Fibroblast of the aortic adventitia (primary cell): ENCODE data around the gene NTRK3. TPM values are rescaled to one million over a fixed set of nuclear protein-coding genes. Genes with fewer than 3 reads are reported as not detected.

Source experiments
- DNase-seq: peaks from one replicate; pipeline ENCODE4 v3.0.0-alpha.2; 2010; ENCODE audit warnings: low read depth
- H3K4me3 ChIP-seq: 2 replicates; pipeline ENCODE4 v1.5.1; 2011; ENCODE audit warnings: low read depth, mild to moderate bottlenecking, control low read depth, low read length, moderate library complexity
- CTCF ChIP-seq: IDR thresholded peaks from 2 replicates; pipeline ENCODE4 v1.5.1; 2011; ENCODE audit warnings: mild to moderate bottlenecking, low read length, control low read depth, inconsistent platforms; ENCODE audit not compliant: insufficient read depth
- total RNA-seq: library from RNA; depleted of rRNA; stranded (reverse); fragments of >200 nt; gene quantifications from 2 replicates; pipeline ENCODE4 v1.2.3, GENCODE V29; 2012; ENCODE audit warnings: low replicate concordance

The NTRK3 gene
- total RNA-seq, 1 donor: 19.6 TPM

GRCh38 chr15:88133795-88134194 is 122.7 kb downstream of the NTRK3 start:
- no peak for DNase-seq
- H3K4me3 ChIP-seq: no peak overlapping the region
- TF ChIP-seq CTCF: no peak

- DNase-seq: no peak
- TF ChIP-seq CTCF: no peak
- H3K4me3 ChIP-seq: no peak overlapping the region
These were observed 124.0 kb downstream of the NTRK3 start for GRCh38 chr15:88132499-88132898.

- no peak for TF ChIP-seq CTCF
- H3K4me3 ChIP-seq: no peak overlapping the region
- no peak for DNase-seq
These were observed 124.6 kb downstream of the NTRK3 start for GRCh38 chr15:88131937-88132336.

DNA sequence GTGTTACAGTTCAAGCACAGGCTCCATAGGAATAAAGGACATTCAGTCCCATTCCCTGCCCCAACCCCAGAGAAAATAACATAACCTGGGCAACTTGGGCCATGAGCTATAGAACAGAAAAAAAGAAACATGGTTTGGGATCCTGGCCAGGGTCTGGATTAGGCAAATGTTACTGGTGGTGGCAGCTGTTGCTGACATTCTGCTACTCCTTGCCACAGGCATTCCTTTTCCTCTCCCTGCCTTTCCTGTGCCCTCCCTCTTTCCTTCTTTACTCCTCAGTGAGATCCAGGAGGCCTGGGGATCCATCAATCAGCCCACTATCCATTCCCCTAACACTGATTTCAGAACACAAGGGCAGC is 129.1 kb downstream of the NTRK3 start:
- peak; percentile 18 for DNase-seq
- TF ChIP-seq CTCF: no peak
- H3K4me3 ChIP-seq: no peak overlapping the region

DNA sequence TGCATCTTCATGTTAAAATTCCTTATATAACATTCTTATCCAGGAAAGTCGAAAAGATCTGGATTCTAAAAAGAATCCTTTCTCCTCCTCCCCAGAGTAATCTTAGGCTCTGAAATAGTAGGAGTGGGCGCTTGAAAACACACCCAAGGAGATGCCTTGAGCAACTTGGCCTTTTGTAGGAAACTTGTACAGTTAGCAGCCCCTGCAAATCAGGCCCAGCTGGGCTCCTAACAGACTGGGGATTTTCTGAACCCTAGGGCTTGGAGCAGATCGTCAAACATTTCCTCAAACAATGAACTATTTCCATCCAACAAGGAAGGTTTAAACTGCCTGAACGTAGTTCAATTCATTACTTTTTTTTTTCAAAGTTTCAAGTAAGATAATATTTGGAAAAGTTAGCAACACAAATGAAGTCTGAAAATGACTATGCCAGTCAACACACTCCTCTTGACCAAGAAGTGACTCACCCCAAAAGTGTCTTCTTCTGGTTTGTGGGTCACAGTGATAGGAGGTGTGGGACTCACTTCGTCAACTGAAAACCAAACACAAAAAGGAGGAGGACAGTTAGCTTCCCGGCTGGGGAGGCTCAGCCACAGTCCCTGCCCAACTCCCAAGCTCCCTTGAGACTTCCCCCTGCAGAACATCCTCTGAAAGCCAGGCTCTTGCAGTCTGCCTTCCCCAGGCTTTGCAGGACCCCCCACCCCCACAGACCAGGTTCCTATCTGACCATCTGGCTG is 129.7 kb downstream of the NTRK3 start:
- no peak overlapping the region for H3K4me3 ChIP-seq
- TF ChIP-seq CTCF: no peak
- peak; percentile 47 for DNase-seq

DNA sequence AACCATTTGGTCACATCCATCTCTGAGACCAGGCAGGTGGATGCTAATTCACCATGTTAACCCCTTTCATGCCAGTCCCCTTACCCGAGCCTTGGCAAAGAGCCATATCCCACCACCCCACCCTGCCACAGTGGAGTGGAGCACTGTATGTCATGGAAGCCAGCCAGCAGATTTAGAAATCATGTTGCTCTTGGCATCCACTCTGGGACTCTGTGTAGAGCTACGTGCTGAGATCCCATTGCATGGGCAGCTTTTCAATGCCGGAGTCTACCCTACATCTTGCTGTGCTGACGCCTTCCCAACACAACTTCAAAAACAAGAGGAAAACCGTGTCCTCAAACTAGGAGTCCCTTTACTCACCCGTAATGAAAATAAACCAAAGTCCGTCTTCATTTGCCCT is 131.0 kb downstream of the NTRK3 start:
- peak; percentile 32 for DNase-seq
- no peak overlapping the region for H3K4me3 ChIP-seq
- TF ChIP-seq CTCF: no peak

GRCh38 chr15:88124199-88124598 is 132.3 kb downstream of the NTRK3 start:
- no peak overlapping the region for H3K4me3 ChIP-seq
- no peak for TF ChIP-seq CTCF
- DNase-seq: no peak
